ENCODE data around the gene RAB13. TPM values are rescaled to one million over a fixed set of nuclear protein-coding genes. Genes with fewer than 3 reads are reported as not detected.

The RAB13 gene
- total RNA-seq, 1 donor from 2014 or later: 49.1 TPM

DNA sequence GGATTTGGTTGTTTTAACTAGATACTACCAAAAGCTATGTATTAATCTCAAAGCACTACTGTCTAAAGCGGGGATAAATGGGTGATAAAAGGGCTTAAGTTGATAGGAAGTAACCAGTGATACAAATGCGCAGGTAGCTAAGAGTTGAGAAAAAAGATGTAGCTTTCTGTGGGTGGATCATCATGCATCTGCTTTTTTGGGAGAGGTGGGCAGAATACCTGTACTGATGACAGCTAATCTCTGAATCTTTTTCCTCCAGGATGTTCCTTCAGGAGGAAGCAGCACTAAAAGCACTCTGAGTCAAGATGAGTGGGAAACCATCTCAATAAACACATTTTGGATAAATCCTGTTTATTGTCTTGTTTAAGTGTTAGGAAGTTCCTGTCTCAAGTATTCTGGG, 5.7 kb upstream of the RAB13 start:
- H3K4me1 Mint-ChIP-seq: peaks cover 43% of the 10 kb centered on the region
- no peak for ATAC-seq (ENCODE audit: low read depth)
- POLR2A ChIA-PET: interaction anchor here (0.7 to 6.5 kb wide), 14 partner anchors 14 to 1093 kb away, joined by 3 to 96 read pairs (median 22); partner anchors contain the start of genes CREB3L4, CRTC2, DENND4B and GATAD2B

DNA sequence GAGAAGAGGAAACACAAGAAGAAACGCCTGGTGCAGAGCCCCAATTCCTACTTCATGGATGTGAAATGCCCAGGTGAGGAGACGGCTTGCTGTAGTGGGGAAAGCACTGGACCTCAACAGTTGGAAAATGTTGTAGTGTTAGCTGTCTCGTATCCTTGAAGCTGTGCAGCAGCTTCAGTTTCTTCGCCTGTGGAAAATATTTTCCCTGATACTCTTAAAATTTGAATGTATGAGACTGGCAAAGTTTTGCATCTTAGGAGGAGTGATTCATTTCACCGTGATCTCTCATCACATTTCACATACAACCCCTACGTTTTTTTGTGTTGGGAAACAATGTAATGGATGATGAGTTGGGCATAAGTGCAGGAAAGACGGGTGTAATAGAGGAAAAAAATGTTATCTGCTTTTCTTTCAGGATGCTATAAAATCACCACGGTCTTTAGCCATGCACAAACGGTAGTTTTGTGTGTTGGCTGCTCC, 5.1 kb upstream of the RAB13 start:
- Mint-ChIP-seq H3K27me3 (no peaks in the 10 kb centered on the region), H3K36me3 (ENCODE audit: low read depth) (peaks cover 47% of the 10 kb centered on the region), H3K4me1 (peaks cover 48% of the 10 kb centered on the region), H3K4me3 (peak overlapping the region; percentile 98), H3K9me3 (no peaks in the 10 kb centered on the region), H3K27ac (peak overlapping the region; percentile 99)
- intact Hi-C loops (cut with micrococcal nuclease): loop anchor here (1.0 to 2.0 kb wide), 3 partner anchors 192 to 393 kb away; no protein-coding TSS in a partner anchor
- ATAC-seq (ENCODE audit: low read depth) (no peak), DNase-seq (no peak)
- ChIA-PET CTCF (interaction anchor here (0.7 kb wide), 1 partner anchor 240 kb away, joined by 3 read pairs; no protein-coding TSS in a partner anchor), POLR2A (interaction anchor here (0.7 to 6.5 kb wide), 32 partner anchors 13 to 1953 kb away, joined by 3 to 96 read pairs (median 14); partner anchors contain the start of genes ATP8B2, CHTOP, CREB3L4 and CRTC2)
- TF ChIP-seq, protein P1, sequence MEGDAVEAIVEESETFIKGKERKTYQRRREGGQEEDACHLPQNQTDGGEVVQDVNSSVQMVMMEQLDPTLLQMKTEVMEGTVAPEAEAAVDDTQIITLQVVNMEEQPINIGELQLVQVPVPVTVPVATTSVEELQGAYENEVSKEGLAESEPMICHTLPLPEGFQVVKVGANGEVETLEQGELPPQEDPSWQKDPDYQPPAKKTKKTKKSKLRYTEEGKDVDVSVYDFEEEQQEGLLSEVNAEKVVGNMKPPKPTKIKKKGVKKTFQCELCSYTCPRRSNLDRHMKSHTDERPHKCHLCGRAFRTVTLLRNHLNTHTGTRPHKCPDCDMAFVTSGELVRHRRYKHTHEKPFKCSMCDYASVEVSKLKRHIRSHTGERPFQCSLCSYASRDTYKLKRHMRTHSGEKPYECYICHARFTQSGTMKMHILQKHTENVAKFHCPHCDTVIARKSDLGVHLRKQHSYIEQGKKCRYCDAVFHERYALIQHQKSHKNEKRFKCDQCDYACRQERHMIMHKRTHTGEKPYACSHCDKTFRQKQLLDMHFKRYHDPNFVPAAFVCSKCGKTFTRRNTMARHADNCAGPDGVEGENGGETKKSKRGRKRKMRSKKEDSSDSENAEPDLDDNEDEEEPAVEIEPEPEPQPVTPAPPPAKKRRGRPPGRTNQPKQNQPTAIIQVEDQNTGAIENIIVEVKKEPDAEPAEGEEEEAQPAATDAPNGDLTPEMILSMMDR (IDR thresholded peaks at IDR 0.05): no peak

More for the DNA sequence above, 5.7 kb upstream of the RAB13 start:
- intact Hi-C loops (cut with micrococcal nuclease): loop anchor here (1.0 to 2.0 kb wide), 3 partner anchors 191 to 394 kb away; no protein-coding TSS in a partner anchor
- Mint-ChIP-seq H3K36me3 (ENCODE audit: low read depth) (peaks cover 47% of the 10 kb centered on the region), H3K4me3 (peak overlapping the region; percentile 98), H3K27me3 (no peaks in the 10 kb centered on the region), H3K9me3 (no peaks in the 10 kb centered on the region), H3K27ac (peak overlapping the region; percentile 99)
- TF ChIP-seq, protein P1 (IDR thresholded peaks at IDR 0.05): no peak
- no peak for DNase-seq
- CTCF ChIA-PET: no interaction called here

DNA sequence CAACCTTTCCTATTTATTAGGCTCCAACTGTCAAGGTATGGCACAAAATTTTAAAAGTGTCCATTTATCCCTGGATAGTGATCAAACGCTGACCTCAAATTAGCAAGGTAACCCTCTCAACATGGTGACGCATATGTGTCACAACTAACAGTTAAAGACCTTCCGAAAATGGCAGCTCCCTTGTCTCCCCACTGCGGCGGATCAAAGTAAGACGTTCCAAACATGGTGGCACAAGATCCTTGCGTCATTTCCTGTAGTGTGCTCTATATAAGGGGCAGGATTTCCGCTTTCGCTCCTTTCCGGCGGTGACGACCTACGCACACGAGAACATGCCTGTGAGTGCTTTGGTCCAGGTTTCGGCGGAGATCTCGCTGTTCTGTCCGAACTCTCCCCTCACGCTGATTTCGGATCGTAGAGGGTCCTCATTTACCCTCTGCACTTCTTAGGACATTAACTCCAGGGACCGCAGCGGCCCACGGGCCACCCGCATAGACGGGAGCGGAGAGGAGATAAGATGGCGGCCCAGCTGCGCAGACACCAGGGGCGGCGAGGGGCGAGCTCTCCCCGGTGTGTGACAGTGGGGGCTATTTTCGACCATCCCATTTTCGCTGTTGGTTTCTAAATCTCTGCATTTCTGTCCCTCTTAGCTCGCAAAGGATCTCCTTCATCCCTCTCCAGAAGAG, 4.5 kb upstream of the RAB13 start, which contains the start of gene RPS27:
Gene RPS27 (plus strand): TSS at position 295 of the 683 bp plus-strand sequence. CDS start 35 bp downstream, at position 330.
- ATAC-seq (ENCODE audit: low read depth): peak; percentile 80
- peaks cover 53% of the 10 kb centered on the region for H3K4me1 Mint-ChIP-seq
- ChIA-PET POLR2A (interaction anchor here (0.6 to 6.5 kb wide), 63 partner anchors 12 to 1953 kb away, joined by 3 to 96 read pairs (median 5); partner anchors contain the start of genes ATP8B2, CHTOP, CREB3L4 and CRTC2), CTCF (interaction anchor here (0.7 kb wide), 1 partner anchor 239 kb away, joined by 3 read pairs; no protein-coding TSS in a partner anchor)
- peak within 1 kb of the TSS; percentile 98 for H3K4me3 Mint-ChIP-seq
- peak; percentile 73 for DNase-seq
- no peaks in the 10 kb centered on the region for H3K9me3 Mint-ChIP-seq
- intact Hi-C loops (cut with micrococcal nuclease): loop anchor here (1.0 to 2.0 kb wide), 10 partner anchors 13 to 392 kb away; partner anchors contain the start of genes CRTC2, DENND4B, HAX1 and JTB
- peak within 1 kb of the TSS; percentile 99 for H3K27ac Mint-ChIP-seq
- TF ChIP-seq, protein P1 (IDR thresholded peaks at IDR 0.05): no peak
- H3K36me3 Mint-ChIP-seq (ENCODE audit: low read depth): peaks cover 44% of the 10 kb centered on the region
- no peaks in the 10 kb centered on the region for H3K27me3 Mint-ChIP-seq

DNA sequence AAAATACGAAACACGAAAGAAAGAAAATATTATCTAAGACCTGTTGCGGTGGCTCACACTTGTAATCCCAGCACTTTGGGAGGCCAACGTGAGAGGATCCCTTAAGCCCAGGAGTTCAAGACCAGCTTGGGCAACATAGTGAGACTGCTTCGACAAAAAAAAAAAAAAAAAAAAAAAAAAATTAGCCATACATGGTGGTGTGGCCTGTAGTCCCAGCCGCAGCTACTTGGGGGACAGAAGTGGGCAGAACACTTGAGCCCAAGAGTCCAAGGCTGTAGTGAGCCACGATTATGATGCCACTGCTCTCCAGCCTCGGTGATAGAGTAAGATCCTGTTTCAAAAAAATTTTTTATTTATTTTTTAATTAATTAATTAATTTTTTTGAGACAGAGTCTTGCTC, 1.5 kb upstream of the RAB13 start:
- peaks cover 23% of the 10 kb centered on the region for H3K36me3 Mint-ChIP-seq (ENCODE audit: low read depth)
- CTCF ChIA-PET: interaction anchor here (0.6 to 4.6 kb wide), 24 partner anchors 10 to 477 kb away, joined by 3 to 49 read pairs (median 7); partner anchors contain the start of genes CREB3L4, DENND4B, GATAD2B and ILF2

More for the DNA sequence above, 1.5 kb upstream of the RAB13 start:
- Mint-ChIP-seq H3K27me3 (no peaks in the 10 kb centered on the region), H3K9me3 (no peaks in the 10 kb centered on the region), H3K4me1 (peaks cover 56% of the 10 kb centered on the region), H3K4me3 (no peak overlapping the region), H3K27ac (peak overlapping the region; percentile 90)
- DNase-seq: no peak
- no peak for ATAC-seq (ENCODE audit: low read depth)
- intact Hi-C loops (cut with micrococcal nuclease): loop anchor here (2.0 kb wide), 1 partner anchor 477 kb away; no protein-coding TSS in a partner anchor
- POLR2A ChIA-PET: interaction anchor here (0.6 to 5.0 kb wide), 16 partner anchors 11 to 425 kb away, joined by 3 to 116 read pairs (median 16); partner anchors contain the start of genes CREB3L4, CRTC2, DENND4B and GATAD2B
- TF ChIP-seq, protein P1 (IDR thresholded peaks at IDR 0.05): no peak

Measured in activated B cell treated with CpG ODN at 0.5 μM for 24 hours (primary cell).